ENCODE measurements around the gene HOXC5.
"Not testable (repeated sequence)": the region's sequence is repeated elsewhere in the genome, so short reads cannot be mapped to it uniquely, and the experiment has no call there.

The HOXC5 gene

DNA sequence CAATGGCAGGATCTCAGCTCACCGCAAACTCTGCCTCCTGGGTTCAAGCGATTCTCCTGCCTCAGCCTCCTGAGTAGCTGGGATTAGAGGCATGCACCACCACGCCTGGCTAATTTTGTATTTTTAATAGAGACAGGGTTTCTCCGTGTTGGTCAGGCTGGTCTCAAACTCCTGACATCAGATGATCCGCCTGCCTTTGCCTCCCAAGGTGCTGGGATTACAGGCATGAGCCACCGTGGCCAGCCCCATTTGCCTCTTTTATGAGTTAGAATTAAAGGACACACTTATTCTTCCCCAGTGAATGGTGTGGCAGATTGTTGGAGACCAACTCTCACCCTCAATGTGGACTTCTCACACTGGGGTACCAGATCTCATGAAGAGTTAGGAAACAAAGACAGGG is 9.2 kb downstream of the HOXC5 start:
- H3K4me1 ChIP-seq (ENCODE audit: insufficient read depth, low read length); H3K9me3 ChIP-seq (ENCODE audit: low read length); H3K36me3 ChIP-seq (ENCODE audit: insufficient read depth, low read length); H2AFZ ChIP-seq (ENCODE audit: low read depth, low read length); H3K4me3 ChIP-seq (ENCODE audit: low read length): not testable (repeated sequence)
- peaks cover 98% of the 10 kb centered on the region for H3K27me3 ChIP-seq (ENCODE audit: insufficient read depth, low read length)

DNA sequence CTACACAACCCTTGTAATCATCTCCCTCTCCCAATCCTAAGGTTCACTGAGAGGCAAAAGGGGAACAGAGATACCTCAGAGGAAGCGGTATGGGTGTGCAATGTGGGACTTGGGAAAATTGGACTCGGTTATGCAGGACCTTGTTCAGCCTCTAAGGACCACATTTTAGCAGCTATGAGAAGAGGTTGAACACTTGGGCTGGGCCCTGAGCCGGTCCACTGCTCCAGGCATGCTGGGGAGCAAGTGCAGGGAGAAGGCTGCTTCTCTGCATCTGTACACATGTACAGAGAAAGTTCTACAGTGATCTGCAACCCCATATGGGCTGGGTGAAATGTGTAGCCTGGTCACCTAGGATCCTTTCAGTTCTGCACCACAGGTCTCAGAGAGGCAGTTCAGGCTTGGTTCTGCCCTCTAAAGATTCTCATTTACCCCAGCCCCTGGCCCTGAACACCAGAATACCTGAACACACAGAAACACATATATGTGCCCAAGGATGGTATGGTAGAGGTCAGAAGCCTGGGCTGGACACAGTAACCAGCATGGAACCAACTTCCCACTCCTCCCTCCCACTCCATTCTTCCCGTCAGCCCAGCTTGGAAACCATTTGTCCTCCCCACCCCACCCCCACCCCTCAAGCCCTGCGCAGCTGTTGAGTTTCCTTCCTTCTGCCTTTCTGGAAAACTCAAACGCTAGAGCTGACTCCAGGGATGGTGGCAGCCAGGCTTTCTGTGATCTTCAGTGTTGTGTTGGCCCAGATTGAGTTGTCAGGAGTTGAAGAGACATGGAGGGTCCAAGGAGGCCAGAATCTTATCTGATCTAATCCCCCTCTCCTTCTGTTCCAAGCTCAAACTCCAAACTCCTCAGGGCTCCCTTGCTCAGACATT is 10.4 kb downstream of the HOXC5 start:
- Histone ChIP-seq H3K4me3 (ENCODE audit: low read length) (no peak overlapping the region), H3K4me1 (ENCODE audit: insufficient read depth, low read length) (no peaks in the 10 kb centered on the region), H3K27me3 (ENCODE audit: insufficient read depth, low read length) (peaks cover 98% of the 10 kb centered on the region), H3K9me3 (ENCODE audit: low read length) (no peaks in the 10 kb centered on the region), H3K36me3 (ENCODE audit: insufficient read depth, low read length) (no peaks in the 10 kb centered on the region), H2AFZ (ENCODE audit: low read depth, low read length) (no peak overlapping the region)

GRCh38 chr12:54044425-54045103 is 11.7 kb downstream of the HOXC5 start:
- H2AFZ ChIP-seq (ENCODE audit: low read depth, low read length): no peak overlapping the region
- no peaks in the 10 kb centered on the region for H3K36me3 ChIP-seq (ENCODE audit: insufficient read depth, low read length)
- H3K4me1 ChIP-seq (ENCODE audit: insufficient read depth, low read length): no peaks in the 10 kb centered on the region
- H3K4me3 ChIP-seq (ENCODE audit: low read length): no peak overlapping the region
- H3K27me3 ChIP-seq (ENCODE audit: insufficient read depth, low read length): peaks cover 98% of the 10 kb centered on the region
- H3K9me3 ChIP-seq (ENCODE audit: low read length): no peaks in the 10 kb centered on the region

DNA sequence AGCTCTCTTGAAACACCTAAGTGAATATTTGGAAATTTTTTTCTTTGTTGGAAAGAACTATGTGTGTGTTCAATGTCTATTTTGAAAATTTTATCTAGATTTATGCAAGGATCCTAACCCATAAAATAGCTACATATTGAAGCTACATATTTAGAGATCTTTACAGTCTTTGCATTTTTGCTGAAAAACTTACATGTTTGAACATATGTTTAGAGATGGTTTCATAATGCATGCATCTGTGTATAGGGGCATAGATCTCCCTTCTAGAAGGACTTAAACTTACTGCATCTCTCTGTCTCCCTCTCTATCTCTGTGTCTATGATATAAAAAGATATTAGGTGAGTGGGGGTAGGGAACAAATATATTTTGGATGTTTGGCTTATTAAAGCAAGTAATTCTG is 12.6 kb downstream of the HOXC5 start:
- no peak overlapping the region for H3K4me3 ChIP-seq (ENCODE audit: low read length)
- H3K4me1 ChIP-seq (ENCODE audit: insufficient read depth, low read length): no peaks in the 10 kb centered on the region
- H3K36me3 ChIP-seq (ENCODE audit: insufficient read depth, low read length): no peaks in the 10 kb centered on the region
- H3K9me3 ChIP-seq (ENCODE audit: low read length): no peaks in the 10 kb centered on the region
- no peak overlapping the region for H2AFZ ChIP-seq (ENCODE audit: low read depth, low read length)
- peaks cover 98% of the 10 kb centered on the region for H3K27me3 ChIP-seq (ENCODE audit: insufficient read depth, low read length)

GRCh38 chr12:54045868-54046521 is 13.1 kb downstream of the HOXC5 start:
- no peaks in the 10 kb centered on the region for H3K9me3 ChIP-seq (ENCODE audit: low read length)
- H3K36me3 ChIP-seq (ENCODE audit: insufficient read depth, low read length): no peaks in the 10 kb centered on the region
- peaks cover 98% of the 10 kb centered on the region for H3K27me3 ChIP-seq (ENCODE audit: insufficient read depth, low read length)
- no peak overlapping the region for H2AFZ ChIP-seq (ENCODE audit: low read depth, low read length)
- H3K4me3 ChIP-seq (ENCODE audit: low read length): no peak overlapping the region
- H3K4me1 ChIP-seq (ENCODE audit: insufficient read depth, low read length): no peaks in the 10 kb centered on the region

GRCh38 chr12:54046809-54047159 is 13.9 kb downstream of the HOXC5 start:
- peaks cover 98% of the 10 kb centered on the region for H3K27me3 ChIP-seq (ENCODE audit: insufficient read depth, low read length)
- H3K9me3 ChIP-seq (ENCODE audit: low read length): no peaks in the 10 kb centered on the region
- no peak overlapping the region for H2AFZ ChIP-seq (ENCODE audit: low read depth, low read length)
- no peaks in the 10 kb centered on the region for H3K4me1 ChIP-seq (ENCODE audit: insufficient read depth, low read length)
- H3K4me3 ChIP-seq (ENCODE audit: low read length): no peak overlapping the region
- H3K36me3 ChIP-seq (ENCODE audit: insufficient read depth, low read length): no peaks in the 10 kb centered on the region

GRCh38 chr12:54047160-54047963 is 14.5 kb downstream of the HOXC5 start:
- H3K4me3 ChIP-seq (ENCODE audit: low read length): no peak overlapping the region
- H3K27me3 ChIP-seq (ENCODE audit: insufficient read depth, low read length): peaks cover 100% of the 10 kb centered on the region
- no peaks in the 10 kb centered on the region for H3K9me3 ChIP-seq (ENCODE audit: low read length)
- H2AFZ ChIP-seq (ENCODE audit: low read depth, low read length): no peak overlapping the region
- H3K4me1 ChIP-seq (ENCODE audit: insufficient read depth, low read length): no peaks in the 10 kb centered on the region
- no peaks in the 10 kb centered on the region for H3K36me3 ChIP-seq (ENCODE audit: insufficient read depth, low read length)

DNA sequence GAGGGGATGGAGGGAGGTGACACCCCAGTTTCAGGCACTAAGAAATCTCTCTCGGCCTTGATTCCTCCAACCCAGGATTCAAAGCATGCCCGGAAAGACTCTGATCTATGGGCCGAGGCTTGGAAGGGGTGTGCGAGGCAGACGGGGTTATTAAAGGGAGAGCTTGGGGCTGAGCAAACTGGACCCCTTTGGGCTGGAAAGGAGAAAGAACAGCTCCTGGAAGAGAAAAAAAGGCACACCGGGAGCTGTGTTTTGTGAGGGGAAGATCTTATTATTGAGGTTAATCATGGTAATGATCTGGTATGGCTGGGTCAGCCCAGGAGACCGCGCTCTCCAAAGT is 15.1 kb downstream of the HOXC5 start:
- no peaks in the 10 kb centered on the region for H3K36me3 ChIP-seq (ENCODE audit: insufficient read depth, low read length)
- no peaks in the 10 kb centered on the region for H3K4me1 ChIP-seq (ENCODE audit: insufficient read depth, low read length)
- no peak overlapping the region for H2AFZ ChIP-seq (ENCODE audit: low read depth, low read length)
- peaks cover 100% of the 10 kb centered on the region for H3K27me3 ChIP-seq (ENCODE audit: insufficient read depth, low read length)
- H3K4me3 ChIP-seq (ENCODE audit: low read length): no peak overlapping the region
- no peaks in the 10 kb centered on the region for H3K9me3 ChIP-seq (ENCODE audit: low read length)

DNA sequence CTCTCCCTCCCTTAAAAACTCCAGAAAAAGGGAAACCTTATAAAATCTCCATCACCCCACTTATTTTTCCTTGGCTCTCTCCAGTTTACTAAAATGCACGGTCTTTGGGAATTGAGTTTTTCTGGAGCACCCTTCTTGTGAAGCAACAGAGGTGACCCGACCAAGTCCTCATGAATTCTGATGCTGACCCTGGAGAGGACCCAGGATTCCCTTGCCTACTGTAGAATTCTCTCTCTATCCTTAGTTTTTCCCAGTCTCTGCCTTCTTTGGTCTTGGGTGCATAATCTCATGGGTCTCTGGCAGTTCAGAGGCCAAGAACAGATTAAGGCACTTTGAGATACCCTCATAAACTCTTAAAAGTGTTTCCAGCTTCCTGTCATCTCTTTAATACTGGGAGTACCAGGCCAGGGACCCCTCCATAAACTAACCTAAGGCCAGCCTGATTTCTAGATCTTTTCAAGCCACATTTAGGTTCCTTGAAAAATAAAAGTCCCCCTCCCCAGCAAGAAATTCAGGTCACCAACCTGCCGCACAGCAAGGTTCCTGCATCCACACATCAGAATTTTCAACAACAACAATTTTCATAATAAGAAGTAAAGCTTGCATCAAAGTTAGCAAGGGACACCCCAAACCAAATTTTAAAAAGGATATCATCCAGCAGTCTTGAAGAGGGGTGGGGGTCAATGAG is 15.7 kb downstream of the HOXC5 start:
- H3K27me3 ChIP-seq (ENCODE audit: insufficient read depth, low read length): peaks cover 100% of the 10 kb centered on the region
- H3K36me3 ChIP-seq (ENCODE audit: insufficient read depth, low read length): no peaks in the 10 kb centered on the region
- H3K4me3 ChIP-seq (ENCODE audit: low read length): no peak overlapping the region
- H3K4me1 ChIP-seq (ENCODE audit: insufficient read depth, low read length): no peaks in the 10 kb centered on the region
- no peaks in the 10 kb centered on the region for H3K9me3 ChIP-seq (ENCODE audit: low read length)
- H2AFZ ChIP-seq (ENCODE audit: low read depth, low read length): no peak overlapping the region

GRCh38 chr12:54049108-54049507 is 16.3 kb downstream of the HOXC5 start:
- Histone ChIP-seq H3K4me3 (ENCODE audit: low read length) (no peak overlapping the region), H3K27me3 (ENCODE audit: insufficient read depth, low read length) (peaks cover 100% of the 10 kb centered on the region), H2AFZ (ENCODE audit: low read depth, low read length) (no peak overlapping the region), H3K36me3 (ENCODE audit: insufficient read depth, low read length) (no peaks in the 10 kb centered on the region), H3K4me1 (ENCODE audit: insufficient read depth, low read length) (peaks cover 2% of the 10 kb centered on the region), H3K9me3 (ENCODE audit: low read length) (no peaks in the 10 kb centered on the region)

- no peak overlapping the region for H3K4me3 ChIP-seq (ENCODE audit: low read length)
- H3K9me3 ChIP-seq (ENCODE audit: low read length): no peaks in the 10 kb centered on the region
- no peaks in the 10 kb centered on the region for H3K36me3 ChIP-seq (ENCODE audit: insufficient read depth, low read length)
- H2AFZ ChIP-seq (ENCODE audit: low read depth, low read length): no peak overlapping the region
- peaks cover 98% of the 10 kb centered on the region for H3K27me3 ChIP-seq (ENCODE audit: insufficient read depth, low read length)
- peaks cover 2% of the 10 kb centered on the region for H3K4me1 ChIP-seq (ENCODE audit: insufficient read depth, low read length)
These were observed 17.6 kb downstream of the HOXC5 start for GRCh38 chr12:54050482-54050810.

GRCh38 chr12:54051026-54051842 is 18.4 kb downstream of the HOXC5 start:
- Histone ChIP-seq H3K4me3 (ENCODE audit: low read length) (no peak overlapping the region), H2AFZ (ENCODE audit: low read depth, low read length) (no peak overlapping the region), H3K9me3 (ENCODE audit: low read length) (no peaks in the 10 kb centered on the region), H3K36me3 (ENCODE audit: insufficient read depth, low read length) (no peaks in the 10 kb centered on the region), H3K27me3 (ENCODE audit: insufficient read depth, low read length) (peaks cover 98% of the 10 kb centered on the region), H3K4me1 (ENCODE audit: insufficient read depth, low read length) (peaks cover 2% of the 10 kb centered on the region)
